Spinal cord (tissue), 10 donors: ENCODE data around the gene LMBR1. TPM values are rescaled to one million over a fixed set of nuclear protein-coding genes. Genes with fewer than 3 reads are reported as not detected.
"Not testable (repeated sequence)": the region's sequence is repeated elsewhere in the genome, so short reads cannot be mapped to it uniquely, and the experiment has no call there.

Experiments
- DNase-seq, 6 donors: peaks; one replicate each; pipeline versions ENCODE4 v3.0.0 to v3.0.0-alpha.2; 2013 to 2015; ENCODE audit warnings: low spot score in 6 of 6, low read depth in 4 of 6
- H3K27ac ChIP-seq: one replicate; pipeline ENCODE4 v1.5.1; 2013; ENCODE audit warnings: low read depth, low read length, control low read depth
- H3K27me3 ChIP-seq: one replicate; pipeline ENCODE4 v1.6.1; 2013; ENCODE audit warnings: low read length; ENCODE audit not compliant: control insufficient read depth, insufficient read depth
- H3K36me3 ChIP-seq: one replicate; pipeline ENCODE4 v1.6.1; 2013; ENCODE audit warnings: low read length; ENCODE audit not compliant: control insufficient read depth, insufficient read depth
- H3K4me1 ChIP-seq: one replicate; pipeline ENCODE4 v1.6.1; 2013; ENCODE audit warnings: low read length; ENCODE audit not compliant: control insufficient read depth, insufficient read depth
- H3K4me3 ChIP-seq: one replicate; pipeline ENCODE4 v1.5.1; 2013; ENCODE audit warnings: low read depth, low read length, control low read depth
- H3K9me3 ChIP-seq: one replicate; pipeline ENCODE4 v1.6.1; 2013; ENCODE audit warnings: low read length; ENCODE audit not compliant: control insufficient read depth, insufficient read depth
- WGBS: methylation state at CpG from one replicate; pipeline ENCODE4 v1.1.5; 2013; ENCODE audit warnings: missing lambda C conversion rate; ENCODE audit not compliant: insufficient coverage; 5-methylcytosine and 5-hydroxymethylcytosine counted together
- long read RNA-seq, 4 donors: transcript quantifications; one replicate each; lab custom pipeline, GENCODE V29; 2026
- polyA plus RNA-seq, 2 donors: library from polyadenylated mRNA; unstranded; fragments of 120-200 nt; gene quantifications; one replicate each; pipeline ENCODE4 v1.2.1, GENCODE V29; 2013; ENCODE audit not compliant: insufficient read length in 2 of 2
- total RNA-seq, 2 donors: library from RNA; depleted of rRNA in 1 of 2; stranded (reverse); fragments of 120-200 nt in 1 of 2; fragments of >200 nt in 1 of 2; gene quantifications; one replicate each; pipeline versions ENCODE4 v1.2.3 to v1.2.4, GENCODE V29; 2013 to 2014
- donor health status: healthy.

Gene LMBR1
- 100 to 1,000 TPM in 1 of 2 donors, 10 to 100 TPM in 1; 61.3 to 164 TPM for total RNA-seq
- 10 to 100 TPM; 54.9 to 66.9 TPM for polyA plus RNA-seq
- long read RNA-seq, donor 1, full-length matches to known transcripts = 13 of 36 reads
- long read RNA-seq, donor 1, partial matches to known transcripts = 8 of 36 reads
- long read RNA-seq, donor 1, other reads (novel, unspliced or antisense) = 15 of 36 reads
- long read RNA-seq, donor 2, full-length matches to known transcripts = 6 of 6 reads
- long read RNA-seq, donor 2, partial matches to known transcripts = 0 of 6 reads
- long read RNA-seq, donor 2, other reads (novel, unspliced or antisense) = 0 of 6 reads
- long read RNA-seq, donor 3, full-length matches to known transcripts = 6 of 6 reads
- long read RNA-seq, donor 3, partial matches to known transcripts = 0 of 6 reads
- long read RNA-seq, donor 3, other reads (novel, unspliced or antisense) = 0 of 6 reads
- long read RNA-seq, donor 4, full-length matches to known transcripts = 5 of 14 reads
- long read RNA-seq, donor 4, partial matches to known transcripts = 9 of 14 reads
- long read RNA-seq, donor 4, other reads (novel, unspliced or antisense) = 0 of 14 reads

- H3K36me3 ChIP-seq = no peaks in the 10 kb centered on the region
- no peaks in the 10 kb centered on the region for H3K9me3 ChIP-seq
- peak within 1 kb of the TSS; percentile 85 for H3K27ac ChIP-seq
- H3K27me3 ChIP-seq = no peaks in the 10 kb centered on the region
- under 1% methylated on average over 88 of the region's 97 CpGs for WGBS
- peak within 1 kb of the TSS; percentile 82 for H3K4me3 ChIP-seq
- peak; percentile 80 to 98 (median 88) for DNase-seq
- no peaks in the 10 kb centered on the region for H3K4me1 ChIP-seq
These were observed at the start of gene LMBR1 for GRCh38 chr7:156892821-156893706. TSS of gene LMBR1 (minus strand) at chr7:156893183. CDS start at chr7:156892993, 190 bp downstream.

- peaks cover 23% of the 10 kb centered on the region for H3K27me3 ChIP-seq
- 40% methylated on average over 21 of the region's 24 CpGs for WGBS
- no peak overlapping the region for H3K27ac ChIP-seq
- DNase-seq = no peak
- no peak overlapping the region for H3K4me3 ChIP-seq
- no peaks in the 10 kb centered on the region for H3K9me3 ChIP-seq
- H3K36me3 ChIP-seq = no peaks in the 10 kb centered on the region
- H3K4me1 ChIP-seq = peaks cover 4% of the 10 kb centered on the region
These were observed 49.7 kb upstream of the LMBR1 start for GRCh38 chr7:156942708-156943090.

GRCh38 chr7:156941393-156942182, 48.6 kb upstream of the LMBR1 start:
- Histone ChIP-seq H3K27me3 (peaks cover 20% of the 10 kb centered on the region), H3K4me3 (no peak overlapping the region), H3K27ac (no peak overlapping the region), H3K4me1 (no peaks in the 10 kb centered on the region), H3K36me3 (no peaks in the 10 kb centered on the region), H3K9me3 (no peaks in the 10 kb centered on the region)
- WGBS = 98% methylated on average over 79 of the region's 92 CpGs
- no peak for DNase-seq

GRCh38 chr7:156940421-156941122, 47.6 kb upstream of the LMBR1 start:
- H3K27me3 ChIP-seq = peaks cover 20% of the 10 kb centered on the region
- no peaks in the 10 kb centered on the region for H3K9me3 ChIP-seq
- DNase-seq = no peak
- no peak overlapping the region for H3K27ac ChIP-seq
- H3K4me1 ChIP-seq = no peaks in the 10 kb centered on the region
- WGBS = 96% methylated on average over 57 of the region's 57 CpGs
- H3K36me3 ChIP-seq = no peaks in the 10 kb centered on the region
- H3K4me3 ChIP-seq = no peak overlapping the region

- not testable (repeated sequence) for H3K9me3 ChIP-seq, H3K27me3 ChIP-seq, H3K4me1 ChIP-seq, H3K36me3 ChIP-seq, DNase-seq, H3K4me3 ChIP-seq, H3K27ac ChIP-seq
- 80% methylated on average over 1 of the region's 3 CpGs for WGBS
These were observed 43.8 kb upstream of the LMBR1 start for GRCh38 chr7:156936766-156937165.

- Histone ChIP-seq H3K27ac (no peak overlapping the region), H3K4me3 (no peak overlapping the region), H3K9me3 (no peaks in the 10 kb centered on the region), H3K27me3 (no peaks in the 10 kb centered on the region), H3K4me1 (no peaks in the 10 kb centered on the region), H3K36me3 (no peaks in the 10 kb centered on the region)
- no peak for DNase-seq
- 90% methylated on average over 7 of the region's 7 CpGs for WGBS
These were observed 42.3 kb upstream of the LMBR1 start for GRCh38 chr7:156935250-156935649.

- WGBS = 66% methylated on average over 3 of the region's 7 CpGs
- Histone ChIP-seq H3K36me3 (no peaks in the 10 kb centered on the region), H3K27me3 (no peaks in the 10 kb centered on the region), H3K4me1 (no peaks in the 10 kb centered on the region), H3K4me3 (no peak overlapping the region), H3K9me3 (no peaks in the 10 kb centered on the region), H3K27ac (no peak overlapping the region)
- DNase-seq = no peak
These were observed 39.0 kb upstream of the LMBR1 start for GRCh38 chr7:156932006-156932405.

- DNase-seq = no peak
- 65% methylated on average over 11 of the region's 16 CpGs for WGBS
- H3K36me3 ChIP-seq = no peaks in the 10 kb centered on the region
- H3K9me3 ChIP-seq = no peaks in the 10 kb centered on the region
- H3K4me3 ChIP-seq = no peak overlapping the region
- H3K27me3 ChIP-seq = no peaks in the 10 kb centered on the region
- H3K4me1 ChIP-seq = no peaks in the 10 kb centered on the region
- no peak overlapping the region for H3K27ac ChIP-seq
These were observed 37.0 kb upstream of the LMBR1 start for GRCh38 chr7:156929789-156930539.
